CMK (cell line): ENCODE results near the gene NECAB2.

Source experiments
- DNase-seq: peaks from one replicate; pipeline ENCODE4 v3.0.0-alpha.2; 2010; ENCODE audit warnings: low read depth

NECAB2 gene

DNA sequence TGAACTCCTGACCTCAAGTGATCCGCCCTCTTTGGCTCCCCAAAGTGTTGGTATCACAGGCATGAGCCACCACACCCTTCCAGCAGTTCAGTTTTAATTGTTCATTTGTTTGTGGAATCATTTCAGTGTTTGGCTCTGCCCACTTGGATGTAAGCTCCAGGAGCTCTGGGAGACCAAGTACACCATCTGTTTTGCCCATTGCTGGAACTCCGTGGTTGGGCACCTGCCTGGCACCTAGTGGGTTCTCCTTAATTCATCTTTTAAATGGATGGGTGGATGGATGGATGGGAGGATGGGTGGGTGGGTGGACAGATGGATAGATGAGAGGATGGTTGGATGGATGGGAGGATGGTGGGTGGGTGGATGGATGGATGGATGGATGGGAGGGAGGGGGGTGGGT is 953 bp upstream of the NECAB2 start:
- no peak for DNase-seq

- DNase-seq, result no peak
Measured at GRCh38 chr16:83968306-83968851, 335 bp downstream of the NECAB2 start.

GRCh38 chr16:83968891-83969649 is 1.0 kb downstream of the NECAB2 start:
- DNase-seq, result no peak

GRCh38 chr16:83969771-83970429 is 1.9 kb downstream of the NECAB2 start:
- no peak for DNase-seq

DNA sequence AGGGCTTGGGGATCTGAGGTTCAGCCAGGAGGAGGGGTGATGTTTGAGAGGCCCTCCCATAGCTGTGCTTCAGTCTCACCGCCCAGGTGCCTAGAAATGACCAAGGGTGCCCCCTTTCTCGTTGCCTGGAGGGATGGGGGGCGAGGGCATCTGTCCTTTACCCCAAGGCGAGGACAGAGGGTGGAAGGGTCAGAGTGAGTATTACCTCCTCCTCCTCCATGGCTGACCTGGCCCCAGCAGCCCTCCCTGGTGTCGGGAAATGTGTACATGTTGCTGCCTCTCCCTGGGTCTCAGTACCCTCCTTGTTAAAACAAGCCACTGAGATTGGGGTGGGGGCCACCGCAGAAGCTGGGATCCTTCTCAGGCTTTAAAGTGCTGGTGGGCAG is 2.4 kb downstream of the NECAB2 start:
- DNase-seq, result no peak

GRCh38 chr16:83971165-83972130 is 3.4 kb downstream of the NECAB2 start:
- DNase-seq, result no peak

DNA sequence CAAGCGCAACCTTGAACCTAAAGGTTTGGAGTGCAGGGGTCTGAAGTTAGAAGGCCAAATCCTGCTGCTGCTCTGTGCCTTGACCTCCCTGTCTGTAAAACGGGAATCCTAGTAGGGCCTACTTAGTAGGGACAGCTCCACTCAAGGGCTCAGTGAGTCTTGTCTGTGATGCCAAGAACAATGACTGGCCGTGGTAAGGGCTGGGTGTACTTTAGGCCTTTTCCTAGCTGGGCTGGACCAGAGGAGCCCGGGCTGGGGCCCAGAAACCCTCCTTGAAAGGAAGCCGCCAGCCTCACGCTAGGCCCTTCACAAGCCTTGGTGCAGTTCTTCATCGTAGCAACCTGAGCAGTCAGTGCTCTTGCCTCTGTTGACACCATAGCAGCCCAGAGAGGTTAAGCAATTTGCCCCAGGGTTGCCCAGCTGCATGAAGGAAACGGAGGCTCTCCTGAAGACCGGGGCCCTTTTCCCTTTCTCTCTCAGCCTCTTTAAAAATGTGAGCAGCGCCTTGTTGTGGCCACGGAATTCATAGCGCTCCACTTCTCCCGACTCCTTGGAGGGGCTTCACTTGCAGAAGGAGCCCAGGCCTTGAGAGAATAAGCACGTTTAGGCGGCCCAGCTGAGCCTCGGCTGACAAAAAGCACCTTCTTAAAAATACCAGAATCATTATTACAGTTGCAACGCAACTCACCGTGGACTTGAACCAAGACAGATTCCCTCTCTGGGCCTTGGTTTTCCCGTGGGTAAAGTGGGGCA is 4.4 kb downstream of the NECAB2 start:
- no peak for DNase-seq

GRCh38 chr16:83973077-83973476 is 5.0 kb downstream of the NECAB2 start:
- no peak for DNase-seq

- DNase-seq, result no peak
Measured at GRCh38 chr16:83973581-83974385, 5.7 kb downstream of the NECAB2 start.

DNA sequence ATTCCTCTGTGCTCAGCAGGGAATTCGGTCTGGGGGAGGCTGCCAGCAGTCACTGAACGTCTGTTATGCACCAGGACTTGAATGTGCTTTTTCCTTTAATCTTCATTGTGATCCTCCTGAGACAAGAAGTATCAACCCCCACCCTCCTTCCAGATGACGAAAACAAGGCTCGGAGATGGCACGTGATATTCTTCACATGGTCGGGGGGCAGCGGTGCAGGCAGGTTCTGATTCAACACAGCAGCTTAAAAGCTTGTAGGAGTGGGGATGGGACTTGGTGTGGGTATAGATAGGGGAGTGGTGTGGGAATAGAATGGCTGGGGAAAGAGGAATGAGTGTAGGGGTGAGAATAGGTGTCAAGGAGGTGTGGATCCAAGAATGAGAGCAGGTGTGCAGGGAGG is 6.4 kb downstream of the NECAB2 start:
- no peak for DNase-seq

DNA sequence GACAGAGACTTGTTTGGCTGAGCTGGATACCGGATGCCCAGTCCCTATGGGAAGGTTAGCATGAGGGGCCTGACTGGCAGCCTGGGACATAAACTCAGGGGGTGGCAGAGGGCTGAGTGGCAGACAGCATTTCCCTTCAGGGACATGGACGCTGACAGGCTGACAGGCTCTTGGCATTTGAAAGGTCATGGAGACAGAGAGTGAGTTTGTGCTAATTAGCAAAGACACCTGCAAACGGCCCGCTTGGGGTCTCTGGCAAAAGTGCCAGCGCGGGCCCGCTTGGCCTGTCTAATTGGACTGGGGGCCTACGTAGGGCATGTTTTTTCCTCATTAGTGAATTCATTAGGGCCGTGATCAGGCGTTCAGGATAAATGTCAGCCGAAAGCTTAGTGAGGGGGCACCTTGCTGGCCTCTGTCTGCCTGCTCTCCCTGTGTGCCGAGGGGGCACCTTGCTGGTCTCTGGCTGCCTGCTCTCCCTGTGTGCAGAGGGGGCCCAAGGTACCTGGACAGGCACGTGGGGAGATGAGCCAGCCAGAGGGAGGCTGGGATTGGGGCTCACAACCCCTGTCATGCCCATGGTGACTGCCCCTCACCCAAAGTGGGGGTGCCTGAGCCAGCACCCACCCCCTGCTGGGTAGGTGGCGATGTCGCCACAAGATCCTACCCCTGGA is 7.7 kb downstream of the NECAB2 start:
- no peak for DNase-seq

DNA sequence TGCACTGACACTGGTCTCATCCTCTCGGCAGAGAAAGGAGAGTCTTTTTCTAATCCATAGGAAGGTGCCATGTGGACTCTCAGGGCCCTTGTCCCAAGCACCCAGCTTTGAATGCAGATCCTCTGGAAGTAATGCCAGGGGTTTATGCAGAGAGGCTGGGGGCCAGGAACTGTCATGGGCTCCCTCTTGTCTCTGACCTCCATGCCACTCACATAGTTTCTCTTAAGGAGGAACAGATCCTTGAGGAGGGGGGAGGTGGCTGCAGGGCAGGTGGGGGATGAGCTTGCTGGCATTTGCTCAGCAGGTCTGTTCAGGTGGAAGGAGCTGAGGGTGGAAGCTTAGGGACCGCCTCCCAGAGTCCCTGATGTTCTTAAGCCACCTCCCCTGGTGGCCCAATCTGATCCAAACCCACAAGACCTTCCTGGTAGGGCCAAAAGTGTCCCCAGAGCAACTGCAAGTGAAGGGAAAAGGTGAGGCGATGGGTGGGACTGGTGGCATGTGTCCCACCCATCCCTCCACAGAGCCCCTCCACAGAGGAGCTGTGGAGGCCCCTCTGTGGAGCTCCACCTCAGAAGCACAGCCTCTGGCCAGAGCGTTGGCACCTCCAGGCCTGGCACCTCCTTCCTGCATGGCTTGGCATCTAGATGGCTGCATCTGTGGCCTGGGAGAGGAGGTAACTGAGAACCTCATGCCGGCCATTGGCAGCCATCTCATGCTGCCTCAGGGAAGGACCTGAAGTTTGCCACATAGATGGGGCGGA is 9.2 kb downstream of the NECAB2 start:
- DNase-seq, result no peak

DNA sequence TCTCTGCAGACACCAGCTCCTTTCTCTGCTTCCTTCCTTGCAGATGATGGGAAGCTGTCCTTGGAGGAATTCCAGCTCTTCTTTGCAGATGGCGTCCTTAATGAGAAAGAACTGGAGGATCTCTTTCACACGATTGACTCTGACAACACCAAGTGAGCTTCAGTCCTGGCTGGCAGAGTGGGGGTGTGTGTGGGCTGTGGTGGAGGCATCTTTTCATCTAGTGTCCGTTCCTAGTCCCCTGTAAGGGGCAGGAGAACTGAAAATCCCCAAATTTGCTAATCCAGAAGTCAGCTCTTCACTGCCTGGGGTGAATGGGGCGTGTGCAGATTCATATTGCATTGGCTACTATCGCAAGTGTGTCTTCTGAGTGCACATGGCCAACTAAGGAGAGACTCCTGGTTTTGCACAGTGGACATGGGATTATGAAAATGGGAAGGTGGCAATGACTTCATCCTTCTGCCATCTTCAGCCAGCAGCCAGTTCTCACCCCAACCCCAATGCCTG is 10.4 kb downstream of the NECAB2 start:
- no peak for DNase-seq

DNA sequence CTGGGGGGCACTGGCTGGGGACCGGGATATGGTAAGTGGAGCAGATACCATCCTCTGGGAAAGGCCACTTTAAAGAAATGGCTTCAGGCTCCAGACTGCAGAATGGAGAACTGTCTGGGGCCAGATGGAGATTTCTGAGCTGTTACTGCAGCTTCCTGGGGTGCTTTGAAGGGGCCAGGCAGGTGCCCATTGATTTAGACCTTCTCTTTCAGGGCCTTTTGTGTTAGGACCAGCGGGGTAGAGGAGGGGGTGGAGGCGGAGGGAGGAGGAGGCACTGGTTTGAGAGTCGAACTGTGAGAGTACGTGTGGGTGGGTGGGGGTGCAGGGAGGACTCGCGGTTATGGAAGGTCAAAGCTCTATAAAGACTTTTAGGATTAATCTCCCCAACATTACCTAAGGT is 11.4 kb downstream of the NECAB2 start:
- no peak for DNase-seq

DNA sequence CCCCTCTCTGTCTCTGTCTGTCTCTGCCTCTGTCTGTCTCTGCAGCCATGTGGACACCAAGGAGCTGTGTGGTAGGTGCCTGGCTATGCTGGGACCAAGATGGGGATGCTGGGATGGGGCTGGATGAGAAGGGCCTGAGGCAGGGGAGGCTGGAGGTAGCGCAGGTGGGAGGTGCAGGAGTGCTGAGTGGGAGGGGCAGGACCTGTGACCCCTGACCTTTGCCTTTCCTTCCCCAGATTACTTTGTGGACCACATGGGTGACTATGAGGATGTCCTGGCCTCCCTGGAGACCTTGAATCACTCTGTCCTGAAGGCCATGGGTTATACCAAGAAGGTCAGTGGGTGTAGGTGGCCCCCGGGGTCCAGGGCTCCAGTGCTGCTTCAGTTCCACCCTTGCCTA is 12.8 kb downstream of the NECAB2 start:
- no peak for DNase-seq

DNA sequence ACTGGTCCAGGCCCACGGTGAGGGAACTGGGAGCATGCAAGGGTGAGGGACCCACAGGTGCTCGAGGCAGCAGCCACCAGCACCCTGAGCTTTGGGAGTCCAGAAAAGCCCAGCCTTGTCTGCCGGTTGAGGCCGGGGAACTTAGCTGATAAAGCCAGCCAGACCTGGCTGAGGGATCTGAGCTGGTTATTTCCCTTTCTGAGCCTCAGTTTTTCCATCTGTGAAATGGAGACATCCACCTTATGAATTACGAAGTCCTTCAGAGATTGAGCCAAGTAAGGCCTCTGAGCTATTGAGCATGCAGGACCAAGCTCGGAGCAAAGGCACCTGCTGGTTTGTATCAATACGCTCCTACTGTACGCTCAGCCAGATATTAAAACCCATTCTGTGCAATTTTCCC is 13.8 kb downstream of the NECAB2 start:
- DNase-seq, result no peak

- DNase-seq, result no peak
Measured at GRCh38 chr16:83983491-83983890, 15.4 kb downstream of the NECAB2 start.

DNA sequence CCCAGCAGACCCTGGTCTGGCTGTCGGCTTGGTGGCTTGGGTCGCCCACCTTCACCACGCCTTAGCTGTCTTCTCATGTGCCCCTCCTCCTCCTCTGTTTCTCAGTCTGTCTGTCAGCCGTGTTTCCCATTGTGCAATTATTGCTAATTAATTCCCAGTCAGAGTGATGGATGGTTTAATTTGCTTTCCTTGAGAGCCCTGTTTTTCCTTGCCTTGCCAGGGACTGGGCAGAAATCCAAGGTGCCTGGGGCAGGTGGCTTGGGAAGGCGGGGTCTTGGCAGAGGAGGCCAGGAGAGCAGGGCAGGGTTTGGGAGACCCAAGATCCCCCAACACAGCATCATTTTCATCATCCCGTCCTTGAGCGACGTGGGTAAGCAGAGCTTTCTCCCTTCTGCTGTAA is 21.3 kb downstream of the NECAB2 start:
- DNase-seq, result no peak

DNA sequence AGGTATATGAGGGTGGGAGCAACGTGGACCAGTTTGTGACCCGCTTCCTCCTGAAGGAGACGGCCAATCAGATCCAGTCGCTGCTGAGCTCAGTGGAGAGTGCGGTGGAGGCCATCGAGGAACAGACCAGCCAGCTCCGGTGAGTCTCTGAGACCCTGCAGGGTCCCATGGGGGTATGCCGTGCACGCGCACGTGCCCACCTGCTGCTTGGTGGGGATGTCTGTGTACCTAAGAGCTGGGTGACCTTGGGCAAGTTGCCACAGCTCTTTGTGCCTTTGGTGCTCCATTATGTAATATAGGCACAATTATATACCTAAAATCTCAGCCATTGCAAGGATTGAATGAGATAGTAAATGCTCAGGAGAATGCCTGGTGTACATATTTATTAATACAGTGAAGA is 22.4 kb downstream of the NECAB2 start:
- DNase-seq, result no peak
